HUES64 (cell line): ENCODE results near the gene DICER1.

Experiments
- H3K27ac ChIP-seq: 2 replicates; pipeline ENCODE4 v1.7.0; 2013; ENCODE audit warnings: low read depth, low read length, inconsistent platforms
- H3K27me3 ChIP-seq: 2 replicates; pipeline ENCODE4 v1.6.1; 2013; ENCODE audit warnings: mild to moderate bottlenecking, low read length; ENCODE audit not compliant: insufficient read depth
- H3K36me3 ChIP-seq: 2 replicates; pipeline ENCODE4 v1.6.1; 2013; ENCODE audit warnings: mild to moderate bottlenecking, low read length; ENCODE audit not compliant: insufficient read depth
- H3K4me1 ChIP-seq: 2 replicates; pipeline ENCODE4 v1.6.1; 2013; ENCODE audit warnings: mild to moderate bottlenecking, low read length, moderate library complexity; ENCODE audit not compliant: insufficient read depth
- H3K4me3 ChIP-seq: 2 replicates; pipeline ENCODE4 v1.5.1; 2013; ENCODE audit warnings: mild to moderate bottlenecking, low read length, moderate library complexity
- H3K9ac ChIP-seq: 2 replicates; pipeline ENCODE4 v1.6.1; 2013; ENCODE audit warnings: mild to moderate bottlenecking, low read depth, low read length
- H3K9me3 ChIP-seq: 2 replicates; pipeline ENCODE4 v1.6.1; 2013; ENCODE audit warnings: low read depth, low read length; ENCODE audit not compliant: insufficient read depth
- WGBS: fragments of 150-250, 120-280 bp; methylation state at CpG from one replicate; pipeline ENCODE4 v1.1.7; 2013; ENCODE audit warnings: missing lambda C conversion rate; 5-methylcytosine and 5-hydroxymethylcytosine counted together

Gene DICER1

GRCh38 chr14:95078867-95079266 is 78.5 kb downstream of the DICER1 start:
- no peaks in the 10 kb centered on the region for H3K27me3 ChIP-seq
- no peak overlapping the region for H3K27ac ChIP-seq
- H3K36me3 ChIP-seq, result no peaks in the 10 kb centered on the region
- no peak overlapping the region for H3K4me3 ChIP-seq
- H3K9me3 ChIP-seq, result no peaks in the 10 kb centered on the region
- WGBS, result 63% methylated on average over 3 of the region's 3 CpGs
- H3K4me1 ChIP-seq, result 0 out of 2 replicates have a peak, but pooled peaks cover 2% of the 10 kb centered on the region
- no peak overlapping the region for H3K9ac ChIP-seq

- Histone ChIP-seq H3K9ac (no peak overlapping the region), H3K4me1 (0 out of 2 replicates have a peak, but pooled peaks cover 2% of the 10 kb centered on the region), H3K27ac (no peak overlapping the region), H3K9me3 (no peaks in the 10 kb centered on the region), H3K36me3 (no peaks in the 10 kb centered on the region), H3K4me3 (no peak overlapping the region), H3K27me3 (no peaks in the 10 kb centered on the region)
- WGBS, result 95% methylated on average over 7 of the region's 7 CpGs
Measured at GRCh38 chr14:95077345-95077744, 80.0 kb downstream of the DICER1 start.

GRCh38 chr14:95075789-95076188 is 81.5 kb downstream of the DICER1 start:
- no peak overlapping the region for H3K4me3 ChIP-seq
- H3K9me3 ChIP-seq, result no peaks in the 10 kb centered on the region
- H3K9ac ChIP-seq, result no peak overlapping the region
- no peaks in the 10 kb centered on the region for H3K36me3 ChIP-seq
- 0 out of 2 replicates have a peak, but pooled peaks cover 2% of the 10 kb centered on the region for H3K4me1 ChIP-seq
- H3K27me3 ChIP-seq, result no peaks in the 10 kb centered on the region
- H3K27ac ChIP-seq, result no peak overlapping the region
- 87% methylated on average over 2 of the region's 2 CpGs for WGBS

- Histone ChIP-seq H3K4me1 (0 out of 2 replicates have a peak, but pooled peaks cover 2% of the 10 kb centered on the region), H3K9me3 (no peaks in the 10 kb centered on the region), H3K4me3 (no peak overlapping the region), H3K9ac (no peak overlapping the region), H3K27ac (no peak overlapping the region), H3K36me3 (no peaks in the 10 kb centered on the region), H3K27me3 (no peaks in the 10 kb centered on the region)
- 96% methylated on average over 3 of the region's 3 CpGs for WGBS
Measured at GRCh38 chr14:95073947-95074346, 83.4 kb downstream of the DICER1 start.

- Histone ChIP-seq H3K36me3 (no peaks in the 10 kb centered on the region), H3K27me3 (no peaks in the 10 kb centered on the region), H3K27ac (no peak overlapping the region), H3K9ac (no peak overlapping the region), H3K4me3 (no peak overlapping the region), H3K9me3 (no peaks in the 10 kb centered on the region), H3K4me1 (no peaks in the 10 kb centered on the region)
- 92% methylated on average over 8 of the region's 8 CpGs for WGBS
Measured at GRCh38 chr14:95072310-95072905, 84.9 kb downstream of the DICER1 start.

GRCh38 chr14:95071649-95072280 is 85.6 kb downstream of the DICER1 start:
- H3K27ac ChIP-seq, result no peak overlapping the region
- H3K9me3 ChIP-seq, result no peaks in the 10 kb centered on the region
- 92% methylated on average over 19 of the region's 19 CpGs for WGBS
- H3K4me3 ChIP-seq, result no peak overlapping the region
- H3K9ac ChIP-seq, result no peak overlapping the region
- no peaks in the 10 kb centered on the region for H3K36me3 ChIP-seq
- H3K27me3 ChIP-seq, result no peaks in the 10 kb centered on the region
- no peaks in the 10 kb centered on the region for H3K4me1 ChIP-seq

GRCh38 chr14:95070748-95071435 is 86.4 kb downstream of the DICER1 start:
- Histone ChIP-seq H3K36me3 (no peaks in the 10 kb centered on the region), H3K27me3 (no peaks in the 10 kb centered on the region), H3K4me3 (no peak overlapping the region), H3K9me3 (no peaks in the 10 kb centered on the region), H3K27ac (no peak overlapping the region), H3K4me1 (no peaks in the 10 kb centered on the region), H3K9ac (no peak overlapping the region)
- 89% methylated on average over 11 of the region's 11 CpGs for WGBS

GRCh38 chr14:95069547-95069946 is 87.8 kb downstream of the DICER1 start:
- Histone ChIP-seq H3K36me3 (no peaks in the 10 kb centered on the region), H3K27me3 (no peaks in the 10 kb centered on the region), H3K9me3 (no peaks in the 10 kb centered on the region), H3K27ac (no peak overlapping the region), H3K4me3 (no peak overlapping the region), H3K9ac (no peak overlapping the region), H3K4me1 (no peaks in the 10 kb centered on the region)
- 96% methylated on average over 9 of the region's 10 CpGs for WGBS

- no peak overlapping the region for H3K4me3 ChIP-seq
- H3K36me3 ChIP-seq, result no peaks in the 10 kb centered on the region
- WGBS, result 74% methylated on average over 7 of the region's 7 CpGs
- no peak overlapping the region for H3K9ac ChIP-seq
- H3K9me3 ChIP-seq, result no peaks in the 10 kb centered on the region
- H3K4me1 ChIP-seq, result no peaks in the 10 kb centered on the region
- no peak overlapping the region for H3K27ac ChIP-seq
- H3K27me3 ChIP-seq, result no peaks in the 10 kb centered on the region
Measured at GRCh38 chr14:95069018-95069417, 88.3 kb downstream of the DICER1 start.

GRCh38 chr14:95068521-95068920 is 88.8 kb downstream of the DICER1 start:
- Histone ChIP-seq H3K27me3 (no peaks in the 10 kb centered on the region), H3K9ac (no peak overlapping the region), H3K27ac (no peak overlapping the region), H3K4me1 (no peaks in the 10 kb centered on the region), H3K9me3 (no peaks in the 10 kb centered on the region), H3K4me3 (no peak overlapping the region), H3K36me3 (no peaks in the 10 kb centered on the region)
- 72% methylated on average over 8 of the region's 8 CpGs for WGBS

- Histone ChIP-seq H3K9me3 (no peaks in the 10 kb centered on the region), H3K27me3 (no peaks in the 10 kb centered on the region), H3K9ac (no peak overlapping the region), H3K27ac (no peak overlapping the region), H3K4me1 (no peaks in the 10 kb centered on the region), H3K4me3 (no peak overlapping the region), H3K36me3 (no peaks in the 10 kb centered on the region)
- 81% methylated on average over 10 of the region's 10 CpGs for WGBS
Measured at GRCh38 chr14:95068080-95068479, 89.2 kb downstream of the DICER1 start.
